ENCODE results near the gene MMP21. TPM values are rescaled to one million over a fixed set of nuclear protein-coding genes. Genes with fewer than 3 reads are reported as not detected.

Gene MMP21
- total RNA-seq, 1 experiment from 2014 or later: not detected

DNA sequence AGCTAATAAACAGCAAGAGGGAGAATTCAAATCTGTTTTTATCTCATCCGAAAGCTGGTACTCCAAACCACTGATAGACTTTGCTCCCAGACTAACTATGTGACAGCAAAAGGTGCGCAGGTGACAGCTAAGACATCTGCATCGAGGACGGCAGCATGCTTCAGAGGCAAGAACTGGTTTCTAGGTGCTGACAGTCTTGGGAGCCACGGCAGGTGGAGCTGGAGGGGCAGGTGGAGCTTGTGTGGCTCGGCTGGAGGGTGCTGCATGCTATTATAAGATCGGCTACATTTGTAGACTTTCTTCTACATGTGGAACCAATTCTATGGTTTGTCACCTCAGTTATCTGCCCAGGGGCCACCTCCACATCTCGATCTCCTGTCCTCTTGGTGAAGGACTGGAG lies 21.8 kb upstream of the MMP21 start:
- in situ Hi-C loops (cut with HindIII; ENCODE audit: low pct_unique_long_range_greater_than_20kb, low sequenced_read_pairs): no loop called here
- DNase-seq (ENCODE audit: low read depth, low spot score): no peak

DNA sequence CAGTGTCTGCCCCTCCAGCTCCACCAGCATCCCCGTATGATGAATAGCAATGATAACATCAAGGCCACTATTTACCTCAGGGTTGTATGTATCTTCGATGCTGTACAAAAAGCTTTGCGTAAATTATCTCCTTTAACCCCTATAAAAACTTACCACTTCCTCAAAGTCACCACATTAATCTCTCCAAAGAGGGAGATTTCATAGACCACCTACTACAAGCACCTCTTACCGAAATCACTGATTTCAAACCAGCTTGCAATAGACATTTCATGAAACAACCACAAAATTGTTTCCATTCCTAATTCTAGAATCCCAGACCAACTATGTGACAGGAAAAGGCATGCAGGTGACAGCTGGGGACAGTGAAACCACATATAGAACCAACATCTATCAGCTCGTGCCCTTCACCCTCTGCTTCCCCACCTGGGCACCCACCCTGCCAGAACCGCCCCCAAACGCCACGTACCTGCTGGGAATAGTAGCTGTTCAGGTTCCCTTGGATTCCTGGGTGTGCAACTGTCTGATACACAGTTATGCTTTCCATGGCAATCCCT lies 20.1 kb upstream of the MMP21 start:
- in situ Hi-C loops (cut with HindIII; ENCODE audit: low pct_unique_long_range_greater_than_20kb, low sequenced_read_pairs): no loop called here
- DNase-seq (ENCODE audit: low read depth, low spot score): no peak

DNA sequence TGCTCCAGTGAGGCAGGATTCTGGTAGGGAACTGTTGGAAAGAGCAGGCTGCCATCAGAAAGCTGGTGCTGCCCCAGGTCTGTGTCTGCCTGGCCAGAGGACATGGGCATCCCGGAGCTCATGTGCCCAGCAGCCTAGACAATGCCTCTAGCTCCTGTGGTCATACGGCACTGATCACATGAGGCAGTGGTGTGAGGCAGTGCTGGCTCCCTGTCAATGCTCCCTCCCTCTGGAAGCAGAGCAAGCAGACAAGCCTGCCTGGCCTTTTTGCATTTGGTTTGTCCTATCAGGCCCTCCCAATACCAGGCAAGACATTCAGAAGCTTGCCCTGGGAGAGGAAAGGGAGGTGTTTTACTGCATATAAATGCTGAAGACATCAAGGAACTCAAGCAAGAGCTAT lies 19.5 kb upstream of the MMP21 start:
- peak; percentile 59 for DNase-seq (ENCODE audit: low read depth, low spot score)
- in situ Hi-C loops (cut with HindIII; ENCODE audit: low pct_unique_long_range_greater_than_20kb, low sequenced_read_pairs): no loop called here

DNA sequence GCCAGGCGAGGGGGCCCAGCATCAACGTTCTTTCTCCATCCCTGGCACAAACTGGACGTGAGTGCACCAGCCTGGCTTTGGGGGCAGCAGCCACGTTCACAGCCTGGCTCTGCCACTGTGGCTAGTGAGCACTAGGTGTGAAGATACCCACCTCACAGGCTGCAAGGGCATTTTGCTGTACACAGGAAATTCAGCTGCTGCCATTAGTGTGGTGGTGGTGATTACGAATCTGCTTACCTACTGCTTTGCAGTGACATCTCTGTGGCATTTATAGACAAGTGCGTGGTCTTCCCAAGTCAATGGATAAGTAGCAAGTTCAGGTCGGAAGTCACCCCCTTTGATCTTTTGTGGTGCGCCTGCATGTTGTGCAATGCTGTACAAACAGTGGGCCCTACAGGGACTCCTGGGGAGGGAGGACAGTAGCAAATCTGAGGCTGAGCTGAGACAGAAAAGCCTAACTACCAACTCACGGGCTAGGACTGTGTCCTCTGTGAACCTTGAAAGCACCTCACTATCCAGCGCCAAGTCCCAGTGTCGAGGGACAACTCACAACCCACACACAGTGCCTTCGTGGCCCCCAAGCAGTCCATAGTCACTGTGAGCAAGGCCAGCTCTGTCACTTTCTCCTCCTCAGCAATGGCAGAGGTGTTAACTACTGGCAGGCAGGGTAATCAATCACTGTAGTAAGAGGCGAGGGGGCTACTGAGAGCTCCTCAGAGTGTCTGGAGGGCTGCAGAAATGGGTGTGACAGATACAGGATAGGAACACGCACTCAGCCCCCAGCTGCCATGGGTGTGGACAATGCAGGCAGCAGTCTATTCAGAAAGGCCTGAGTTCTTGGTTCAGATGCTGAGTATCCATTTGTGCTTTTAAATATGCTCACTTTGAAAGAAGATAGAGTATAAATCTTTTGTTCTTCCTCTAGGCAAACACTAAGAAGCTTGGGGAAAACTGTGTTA lies 17.0 kb upstream of the MMP21 start:
- DNase-seq (ENCODE audit: low read depth, low spot score): no peak
- in situ Hi-C loops (cut with HindIII; ENCODE audit: low pct_unique_long_range_greater_than_20kb, low sequenced_read_pairs): no loop called here

DNA sequence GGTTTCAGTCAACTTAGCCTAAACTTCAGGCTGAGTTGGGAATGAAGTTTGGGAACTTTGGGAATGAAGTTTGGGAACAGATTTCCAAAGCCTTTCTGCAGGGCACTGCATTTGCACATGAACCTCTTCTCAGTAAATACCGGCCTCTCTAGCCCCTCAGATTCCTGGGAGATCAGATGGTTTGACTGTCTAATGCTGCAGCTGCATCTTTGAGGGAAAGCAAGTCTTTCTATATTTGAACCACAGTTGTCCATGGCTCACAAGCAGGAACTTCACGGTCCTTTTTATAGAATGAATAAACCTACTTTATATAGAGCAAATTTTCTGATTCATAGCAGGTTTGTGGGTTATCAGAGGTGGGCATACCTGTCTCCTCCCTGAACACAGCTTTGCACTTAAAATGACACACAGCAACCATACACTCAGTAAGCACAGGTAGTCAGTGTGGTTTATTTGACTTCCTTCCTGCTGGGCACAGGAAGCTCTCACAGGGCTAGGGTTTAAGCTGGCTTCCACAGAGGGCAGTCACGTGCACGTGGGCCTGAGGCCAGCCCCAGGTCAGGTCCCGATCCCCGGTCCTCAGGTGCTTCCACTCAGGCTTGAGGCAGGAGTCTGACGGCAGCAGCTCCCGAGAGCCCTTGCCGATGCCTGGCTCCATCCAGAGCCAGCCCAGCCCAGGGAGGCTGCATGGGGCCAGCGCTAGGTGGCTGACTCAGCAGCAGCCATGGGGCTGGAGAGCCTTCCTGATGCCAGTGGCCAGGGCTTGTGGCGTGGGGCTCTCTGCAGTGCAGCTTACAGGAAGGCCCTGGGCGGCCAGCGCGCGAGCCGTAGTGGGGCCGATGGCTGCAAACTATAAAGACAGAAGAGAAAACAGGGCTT lies 12.8 kb upstream of the MMP21 start:
- in situ Hi-C loops (cut with HindIII; ENCODE audit: low pct_unique_long_range_greater_than_20kb, low sequenced_read_pairs): no loop called here
- DNase-seq (ENCODE audit: low read depth, low spot score): no peak

DNA sequence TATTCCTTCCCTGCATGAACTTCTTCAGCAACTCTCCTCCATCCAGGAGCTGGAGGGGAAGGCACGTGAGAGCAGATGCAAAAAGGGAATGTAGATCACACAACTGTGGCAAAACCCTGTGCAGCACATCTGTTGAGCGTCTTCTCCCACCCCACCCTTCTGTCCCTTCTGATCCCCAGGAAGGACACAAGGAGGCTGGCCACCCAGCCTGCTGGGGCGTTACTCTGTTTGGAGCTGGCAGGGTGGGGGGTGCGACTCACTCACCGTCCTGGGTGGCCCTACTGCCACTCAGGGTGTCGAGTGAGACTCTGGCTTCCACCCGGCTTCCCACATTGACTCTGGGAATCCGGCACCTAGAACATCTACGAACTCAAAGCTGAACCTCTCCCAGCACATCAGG lies 10.2 kb upstream of the MMP21 start:
- in situ Hi-C loops (cut with HindIII; ENCODE audit: low pct_unique_long_range_greater_than_20kb, low sequenced_read_pairs): no loop called here
- DNase-seq (ENCODE audit: low read depth, low spot score): no peak

DNA sequence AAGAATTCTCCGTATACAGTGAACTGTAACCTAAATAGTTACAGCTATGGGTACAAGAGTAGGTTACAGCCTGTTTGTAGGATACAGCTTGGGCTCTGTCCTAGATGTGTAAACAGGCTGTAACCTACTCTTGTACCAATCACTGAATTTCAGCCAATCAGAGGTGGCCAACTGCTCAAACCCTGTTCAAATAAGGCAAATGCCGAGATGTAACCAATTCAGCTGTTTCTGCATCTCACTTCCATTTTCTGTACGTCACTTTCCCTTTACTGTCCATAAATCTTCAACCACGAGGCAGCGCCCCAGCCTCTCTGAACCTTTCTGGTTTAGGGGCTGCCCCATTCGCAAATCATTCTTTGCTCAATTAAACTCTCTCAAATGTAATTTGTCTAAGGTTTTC lies 8.3 kb upstream of the MMP21 start:
- DNase-seq (ENCODE audit: low read depth, low spot score): no peak
- in situ Hi-C loops (cut with HindIII; ENCODE audit: low pct_unique_long_range_greater_than_20kb, low sequenced_read_pairs): no loop called here

DNA sequence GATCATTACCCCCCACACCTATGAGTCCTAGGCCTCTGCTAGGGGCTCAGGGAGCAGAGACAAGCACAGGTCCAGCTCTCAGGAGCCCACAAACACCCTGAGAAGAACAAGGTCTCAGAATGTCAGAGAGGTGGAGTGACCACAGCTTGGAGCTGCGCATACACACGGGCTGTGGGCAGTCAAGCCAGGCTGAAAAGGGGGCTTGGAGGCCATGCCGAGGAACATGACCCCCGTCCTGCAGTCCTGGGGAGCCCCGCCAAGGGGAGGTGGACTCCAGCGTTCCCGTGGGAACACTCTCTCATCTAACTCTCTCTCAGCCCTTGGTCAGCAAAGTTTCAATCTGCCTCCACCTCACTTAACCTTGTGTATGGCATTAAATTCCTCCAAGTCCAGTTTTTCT lies 7.8 kb upstream of the MMP21 start:
- DNase-seq (ENCODE audit: low read depth, low spot score): no peak
- in situ Hi-C loops (cut with HindIII; ENCODE audit: low pct_unique_long_range_greater_than_20kb, low sequenced_read_pairs): no loop called here

DNA sequence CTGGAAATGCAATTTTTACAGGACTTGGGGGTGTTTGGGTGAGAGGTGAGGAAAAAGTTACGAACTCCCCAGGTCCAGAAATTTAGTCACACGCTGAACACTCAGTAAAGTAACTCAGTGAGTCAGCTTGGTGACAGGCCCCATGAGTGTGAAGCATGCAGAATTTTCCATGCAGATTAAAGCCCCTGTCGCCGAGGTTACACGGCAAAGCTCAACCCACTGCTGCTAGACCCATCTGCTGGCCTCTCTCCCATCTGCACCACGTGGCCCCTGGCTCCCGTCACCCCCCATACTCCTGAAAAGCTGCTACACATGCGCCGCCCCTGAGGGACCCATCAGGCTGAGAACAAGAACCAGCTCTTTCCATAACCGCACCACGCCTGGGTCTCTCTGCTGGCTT lies 7.0 kb upstream of the MMP21 start:
- DNase-seq (ENCODE audit: low read depth, low spot score): no peak
- in situ Hi-C loops (cut with HindIII; ENCODE audit: low pct_unique_long_range_greater_than_20kb, low sequenced_read_pairs): no loop called here

DNA sequence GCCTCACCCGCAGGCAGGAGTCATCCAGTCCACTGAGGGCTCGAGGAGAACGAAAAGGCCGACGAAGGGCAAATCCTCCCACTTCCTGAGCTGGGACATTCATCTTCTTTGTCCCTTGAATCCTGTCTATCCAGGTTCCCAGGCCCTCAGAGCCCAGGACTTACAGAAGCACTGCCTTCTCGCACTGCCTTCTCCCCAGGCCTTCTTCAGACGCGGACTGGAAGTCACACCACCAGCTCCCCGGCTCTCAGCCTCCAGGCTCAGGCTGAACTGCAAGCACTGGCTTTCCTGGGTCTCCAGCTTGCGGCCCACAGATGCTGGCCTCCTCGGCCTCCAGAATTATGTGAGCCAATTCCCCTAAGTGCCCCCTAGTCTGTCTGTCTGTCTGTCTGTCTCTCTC lies 6.4 kb upstream of the MMP21 start:
- in situ Hi-C loops (cut with HindIII; ENCODE audit: low pct_unique_long_range_greater_than_20kb, low sequenced_read_pairs): no loop called here

DNA sequence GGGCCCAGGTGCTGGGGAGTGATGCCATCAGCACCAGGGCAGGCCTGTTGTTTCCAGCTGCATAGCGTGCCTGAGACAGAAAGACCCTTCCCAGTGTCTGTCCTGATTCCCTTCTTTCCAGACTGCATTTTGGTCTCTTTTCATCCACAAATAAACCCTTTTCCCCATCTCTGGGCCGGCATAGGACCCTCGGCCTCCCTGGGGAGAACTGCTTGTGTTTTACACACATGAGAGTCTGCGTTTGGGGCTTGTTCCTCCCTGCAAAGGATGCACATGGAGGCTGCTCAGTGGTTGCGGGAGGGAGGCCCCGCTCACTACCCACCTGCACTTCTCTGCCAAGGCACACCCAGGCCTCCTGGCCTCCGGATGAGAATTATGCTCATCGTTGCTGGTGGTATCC lies 5.8 kb upstream of the MMP21 start:
- in situ Hi-C loops (cut with HindIII; ENCODE audit: low pct_unique_long_range_greater_than_20kb, low sequenced_read_pairs): no loop called here
- DNase-seq (ENCODE audit: low read depth, low spot score): no peak

More for the DNA sequence above, 6.4 kb upstream of the MMP21 start:
- no peak for DNase-seq (ENCODE audit: low read depth, low spot score)

DNA sequence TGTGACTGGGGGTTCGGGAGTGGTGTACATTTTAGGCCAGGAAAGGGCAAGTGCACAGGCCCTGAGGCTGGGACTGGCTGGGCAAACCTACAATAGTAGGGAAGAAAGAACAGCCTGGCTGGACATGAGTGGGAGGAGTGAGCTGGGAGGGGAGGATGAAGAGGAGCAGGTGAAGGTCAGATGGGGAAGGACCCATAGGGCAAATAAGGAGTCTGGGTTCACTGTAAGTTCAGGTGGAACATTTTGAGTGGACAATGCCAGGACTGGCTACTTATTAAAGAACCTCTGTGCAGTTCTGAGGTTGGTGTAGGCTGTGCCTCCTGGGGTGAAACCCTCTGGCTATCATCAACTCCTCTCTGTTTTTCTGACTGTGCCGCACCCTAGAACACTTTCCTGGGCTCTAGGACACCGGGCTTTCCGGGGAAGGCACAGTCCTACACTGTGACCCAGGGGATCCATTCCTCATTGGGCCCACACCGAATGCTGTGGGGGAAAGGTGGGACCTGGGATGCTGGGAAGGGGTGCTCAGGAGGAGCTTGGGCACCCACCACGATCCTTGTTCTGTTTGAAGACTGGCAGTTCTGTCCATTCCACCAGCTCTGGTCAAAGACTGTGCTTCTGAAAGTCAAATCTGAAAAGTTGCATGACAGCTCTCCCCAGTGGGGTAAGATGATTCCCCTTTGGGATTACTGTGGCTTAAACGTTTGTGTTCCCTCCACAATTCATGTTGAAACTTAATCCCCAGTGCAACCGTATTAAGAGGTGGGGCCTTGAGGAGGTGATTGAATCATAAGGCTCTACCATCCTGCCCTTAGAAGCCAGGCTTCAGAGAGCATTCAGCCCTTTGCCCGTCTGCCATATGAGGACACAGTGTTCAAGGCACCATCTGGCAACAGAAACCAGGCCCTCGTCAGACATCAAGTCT lies 4.0 kb upstream of the MMP21 start:
- DNase-seq (ENCODE audit: low read depth, low spot score): no peak

DNA sequence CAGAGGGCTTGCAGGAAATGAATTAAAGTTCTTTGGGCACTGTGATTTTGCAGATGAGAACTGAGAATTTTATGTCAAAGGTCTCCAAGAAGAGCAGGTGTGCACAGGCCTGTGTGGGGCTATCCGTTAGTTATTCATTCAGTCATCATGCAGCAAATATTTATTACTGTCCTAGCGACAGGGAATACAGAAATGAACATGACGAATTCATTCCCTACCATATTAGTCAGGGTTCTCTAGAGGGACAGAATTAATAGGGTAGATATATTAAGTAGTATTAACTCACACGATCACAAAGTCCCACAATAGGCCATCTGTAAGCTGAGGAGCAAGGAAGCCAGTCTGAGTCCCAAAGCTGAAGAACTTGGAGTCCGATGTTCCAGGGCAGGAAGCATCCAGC lies 2.9 kb upstream of the MMP21 start:
- in situ Hi-C loops (cut with HindIII; ENCODE audit: low pct_unique_long_range_greater_than_20kb, low sequenced_read_pairs): no loop called here
- DNase-seq (ENCODE audit: low read depth, low spot score): no peak

More for the DNA sequence above, 4.0 kb upstream of the MMP21 start:
- in situ Hi-C loops (cut with HindIII; ENCODE audit: low pct_unique_long_range_greater_than_20kb, low sequenced_read_pairs): no loop called here

DNA sequence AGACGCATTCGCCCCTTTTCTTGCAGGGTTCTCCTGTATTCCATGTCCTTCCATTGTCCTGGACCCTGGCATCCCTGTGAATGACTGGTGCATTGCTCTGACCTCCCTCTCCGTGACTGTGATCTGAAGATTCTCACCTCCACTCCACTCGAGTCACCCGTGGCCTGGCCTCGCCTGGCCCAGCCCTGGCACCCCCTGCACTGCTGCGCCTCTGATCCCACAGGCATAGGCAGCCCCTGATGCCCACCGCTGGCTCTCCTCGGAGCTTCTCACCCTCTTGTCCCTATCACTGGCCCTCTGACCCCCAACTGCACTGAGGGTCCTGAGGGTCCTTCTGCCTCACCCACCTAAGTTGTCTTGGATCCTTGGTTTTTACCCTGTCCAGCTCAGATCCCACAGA lies 2.2 kb upstream of the MMP21 start:
- in situ Hi-C loops (cut with HindIII; ENCODE audit: low pct_unique_long_range_greater_than_20kb, low sequenced_read_pairs): no loop called here

DNA sequence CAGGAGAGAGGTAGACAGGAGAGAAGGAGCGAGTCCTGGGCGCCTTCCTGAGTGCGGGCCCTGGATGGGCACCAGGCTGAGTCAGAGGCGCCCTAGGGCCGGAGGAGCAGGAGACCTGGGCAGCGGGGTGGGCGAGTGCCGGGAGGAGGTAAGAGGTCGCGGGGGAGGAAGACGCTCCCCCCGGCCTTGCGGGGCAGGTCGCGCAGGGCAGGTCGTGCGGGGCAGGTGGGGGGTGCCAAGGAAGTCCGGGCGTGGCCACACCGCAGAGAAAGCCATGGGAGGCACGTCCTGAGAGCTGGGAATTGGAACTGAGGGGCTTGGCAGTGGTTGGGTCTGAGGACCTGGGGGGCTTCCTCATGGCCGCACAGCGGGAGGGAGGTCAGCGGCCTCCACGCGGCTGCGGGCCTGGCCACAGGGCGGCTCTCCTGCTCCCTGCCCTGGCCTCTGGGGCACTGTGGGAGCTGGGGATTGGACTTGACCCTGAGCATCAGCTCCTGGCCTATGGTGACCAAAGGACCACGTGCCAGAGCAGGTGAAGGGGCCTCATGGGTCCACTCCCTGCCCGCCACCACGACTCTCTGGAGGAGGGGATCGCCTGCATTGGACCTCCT lies 935 bp downstream of the MMP21 start:
- no peak for DNase-seq (ENCODE audit: low read depth, low spot score)
- in situ Hi-C loops (cut with HindIII; ENCODE audit: low pct_unique_long_range_greater_than_20kb, low sequenced_read_pairs): no loop called here

More for the DNA sequence above, 2.2 kb upstream of the MMP21 start:
- DNase-seq (ENCODE audit: low read depth, low spot score): no peak

DNA sequence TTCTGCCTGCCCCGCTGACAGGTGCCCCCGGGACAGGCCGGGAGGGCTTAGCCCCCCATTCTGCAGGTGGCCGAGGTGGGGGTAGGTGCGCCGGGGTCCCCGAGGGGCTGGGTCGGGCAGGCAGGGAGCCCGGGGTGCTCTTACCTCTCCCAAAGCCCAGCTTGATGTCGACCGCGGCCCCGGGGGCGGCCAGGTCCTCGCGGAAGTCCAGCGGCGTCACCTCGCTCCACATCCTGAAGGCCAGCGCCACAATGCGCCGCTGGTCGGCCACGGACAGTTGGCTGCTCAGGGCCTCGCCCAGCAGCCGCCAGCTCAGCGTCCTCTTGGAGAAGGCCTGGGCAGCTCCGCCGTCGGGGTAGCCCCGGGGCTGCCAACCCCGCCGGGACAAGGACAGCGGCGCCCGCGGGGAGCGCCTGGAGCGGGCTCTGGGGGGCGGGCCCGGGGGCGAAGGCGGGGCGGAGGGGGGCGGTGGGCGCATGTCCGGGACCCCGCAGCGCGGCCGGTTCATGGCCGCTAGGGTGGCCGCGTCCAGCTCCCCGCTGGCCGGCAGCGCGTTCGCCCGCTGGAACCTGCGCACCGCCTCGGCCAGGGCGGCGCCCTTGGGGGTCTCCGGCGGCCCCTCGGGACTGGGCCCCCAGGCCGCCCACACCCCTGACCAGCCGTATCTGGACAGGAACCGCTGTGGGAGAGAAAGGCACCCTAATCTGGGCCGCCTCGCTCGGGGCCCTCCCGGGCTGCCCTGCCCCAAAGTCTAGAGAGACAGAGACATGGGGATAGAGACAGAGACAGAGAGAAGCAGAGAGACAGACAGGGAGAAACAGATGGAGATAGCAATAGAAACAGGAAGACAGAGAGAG lies 1.7 kb downstream of the MMP21 start:
- in situ Hi-C loops (cut with HindIII; ENCODE audit: low pct_unique_long_range_greater_than_20kb, low sequenced_read_pairs): no loop called here
- no peak for DNase-seq (ENCODE audit: low read depth, low spot score)

All from SK-MEL-5 (cell line).